Activated CD4-positive, alpha-beta T cell treated with anti-CD3 and anti-CD28 coated beads, Interleukin-10, Interleukin-2, amounts not matched to agents 100 ng/mL and 50 ng/mL, durations not matched to agents 16 hours and 8 hours (primary cell): ENCODE results near the gene ABCB11.

Source experiments
- DNase-seq: peaks from one replicate; pipeline ENCODE4 v3.0.0-alpha.2; 2020

The ABCB11 gene

GRCh38 chr2:169006665-169007064, 24.5 kb downstream of the ABCB11 start:
- DNase-seq = no peak

GRCh38 chr2:169005994-169006393, 25.1 kb downstream of the ABCB11 start:
- DNase-seq = no peak

- DNase-seq = no peak
Measured at GRCh38 chr2:169005080-169005598, 26.0 kb downstream of the ABCB11 start.

- no peak for DNase-seq
Measured at GRCh38 chr2:169002161-169002738, 28.9 kb downstream of the ABCB11 start.

- no peak for DNase-seq
Measured at GRCh38 chr2:169001116-169001815, 29.9 kb downstream of the ABCB11 start.

GRCh38 chr2:168999668-169000213, 31.4 kb downstream of the ABCB11 start:
- DNase-seq = no peak

- DNase-seq = no peak
Measured at GRCh38 chr2:168998609-168999211, 32.4 kb downstream of the ABCB11 start.

- peak; percentile 10 for DNase-seq
Measured at GRCh38 chr2:168997794-168998193, 33.3 kb downstream of the ABCB11 start.

- no peak for DNase-seq
Measured at GRCh38 chr2:168997118-168997521, 34.0 kb downstream of the ABCB11 start.

GRCh38 chr2:168995744-168996143, 35.4 kb downstream of the ABCB11 start:
- DNase-seq = no peak

- DNase-seq = no peak
Measured at GRCh38 chr2:168993538-168993937, 37.6 kb downstream of the ABCB11 start.

- no peak for DNase-seq
Measured at GRCh38 chr2:168992591-168993349, 38.4 kb downstream of the ABCB11 start.

GRCh38 chr2:168992026-168992425, 39.1 kb downstream of the ABCB11 start:
- DNase-seq = no peak

GRCh38 chr2:168988755-168989154, 42.4 kb downstream of the ABCB11 start:
- no peak for DNase-seq

GRCh38 chr2:168986398-168986943, 44.7 kb downstream of the ABCB11 start:
- no peak for DNase-seq

GRCh38 chr2:168981651-168982050, 49.5 kb downstream of the ABCB11 start:
- DNase-seq = no peak

- DNase-seq = no peak
Measured at GRCh38 chr2:168978461-168978861, 52.7 kb downstream of the ABCB11 start.

GRCh38 chr2:168977608-168978007, 53.5 kb downstream of the ABCB11 start:
- DNase-seq = no peak

- DNase-seq = peak; percentile 2
Measured at GRCh38 chr2:168976034-168976654, 55.0 kb downstream of the ABCB11 start.

- no peak for DNase-seq
Measured at GRCh38 chr2:168974428-168974827, 56.7 kb downstream of the ABCB11 start.

- no peak for DNase-seq
Measured at GRCh38 chr2:168971261-168971660, 59.9 kb downstream of the ABCB11 start.

GRCh38 chr2:168970711-168971233, 60.4 kb downstream of the ABCB11 start:
- no peak for DNase-seq
